ENCODE measurements around the gene EVA1A. TPM values are rescaled to one million over a fixed set of nuclear protein-coding genes. Genes with fewer than 3 reads are reported as not detected.

EVA1A gene
- total RNA-seq, 1 donor from 2014 or later = not detected

GRCh38 chr2:75580156-75580555 is 19.4 kb upstream of the EVA1A start:
- no peak overlapping the region for H3K4me3 Mint-ChIP-seq
- H3K27me3 Mint-ChIP-seq (ENCODE audit: insufficient read depth) = peaks cover 6% of the 10 kb centered on the region
- H3K4me1 Mint-ChIP-seq (ENCODE audit: low read depth) = no peaks in the 10 kb centered on the region
- no peaks in the 10 kb centered on the region for H3K36me3 Mint-ChIP-seq (ENCODE audit: low read depth)
- intact Hi-C loops (cut with micrococcal nuclease) = no loop called here
- no peak overlapping the region for H3K27ac Mint-ChIP-seq
- no peak for DNase-seq (ENCODE audit: low spot score)
- H3K9me3 Mint-ChIP-seq = no peaks in the 10 kb centered on the region

- no peak for DNase-seq (ENCODE audit: low spot score)
- Mint-ChIP-seq H3K4me3 (no peak overlapping the region), H3K4me1 (ENCODE audit: low read depth) (no peaks in the 10 kb centered on the region), H3K27ac (no peak overlapping the region), H3K9me3 (no peaks in the 10 kb centered on the region), H3K36me3 (ENCODE audit: low read depth) (no peaks in the 10 kb centered on the region), H3K27me3 (ENCODE audit: insufficient read depth) (peaks cover 8% of the 10 kb centered on the region)
- intact Hi-C loops (cut with micrococcal nuclease) = no loop called here
These were observed 18.4 kb upstream of the EVA1A start for GRCh38 chr2:75579186-75579585.

GRCh38 chr2:75577280-75577679 is 16.5 kb upstream of the EVA1A start:
- peaks cover 5% of the 10 kb centered on the region for H3K27me3 Mint-ChIP-seq (ENCODE audit: insufficient read depth)
- no peaks in the 10 kb centered on the region for H3K36me3 Mint-ChIP-seq (ENCODE audit: low read depth)
- H3K27ac Mint-ChIP-seq = no peak overlapping the region
- no peaks in the 10 kb centered on the region for H3K4me1 Mint-ChIP-seq (ENCODE audit: low read depth)
- no peaks in the 10 kb centered on the region for H3K9me3 Mint-ChIP-seq
- no peak overlapping the region for H3K4me3 Mint-ChIP-seq
- intact Hi-C loops (cut with micrococcal nuclease) = no loop called here
- no peak for DNase-seq (ENCODE audit: low spot score)

GRCh38 chr2:75574106-75574505 is 13.4 kb upstream of the EVA1A start:
- DNase-seq (ENCODE audit: low spot score) = no peak
- no peak overlapping the region for H3K27ac Mint-ChIP-seq
- H3K27me3 Mint-ChIP-seq (ENCODE audit: insufficient read depth) = peaks cover 9% of the 10 kb centered on the region
- H3K4me1 Mint-ChIP-seq (ENCODE audit: low read depth) = no peaks in the 10 kb centered on the region
- no peak overlapping the region for H3K4me3 Mint-ChIP-seq
- no peaks in the 10 kb centered on the region for H3K9me3 Mint-ChIP-seq
- no peaks in the 10 kb centered on the region for H3K36me3 Mint-ChIP-seq (ENCODE audit: low read depth)
- intact Hi-C loops (cut with micrococcal nuclease) = no loop called here

GRCh38 chr2:75573145-75573878 is 12.6 kb upstream of the EVA1A start:
- Mint-ChIP-seq H3K4me1 (ENCODE audit: low read depth) (no peaks in the 10 kb centered on the region), H3K4me3 (no peak overlapping the region), H3K36me3 (ENCODE audit: low read depth) (no peaks in the 10 kb centered on the region), H3K27ac (no peak overlapping the region), H3K27me3 (ENCODE audit: insufficient read depth) (peaks cover 11% of the 10 kb centered on the region), H3K9me3 (no peaks in the 10 kb centered on the region)
- intact Hi-C loops (cut with micrococcal nuclease) = no loop called here
- DNase-seq (ENCODE audit: low spot score) = no peak

DNA sequence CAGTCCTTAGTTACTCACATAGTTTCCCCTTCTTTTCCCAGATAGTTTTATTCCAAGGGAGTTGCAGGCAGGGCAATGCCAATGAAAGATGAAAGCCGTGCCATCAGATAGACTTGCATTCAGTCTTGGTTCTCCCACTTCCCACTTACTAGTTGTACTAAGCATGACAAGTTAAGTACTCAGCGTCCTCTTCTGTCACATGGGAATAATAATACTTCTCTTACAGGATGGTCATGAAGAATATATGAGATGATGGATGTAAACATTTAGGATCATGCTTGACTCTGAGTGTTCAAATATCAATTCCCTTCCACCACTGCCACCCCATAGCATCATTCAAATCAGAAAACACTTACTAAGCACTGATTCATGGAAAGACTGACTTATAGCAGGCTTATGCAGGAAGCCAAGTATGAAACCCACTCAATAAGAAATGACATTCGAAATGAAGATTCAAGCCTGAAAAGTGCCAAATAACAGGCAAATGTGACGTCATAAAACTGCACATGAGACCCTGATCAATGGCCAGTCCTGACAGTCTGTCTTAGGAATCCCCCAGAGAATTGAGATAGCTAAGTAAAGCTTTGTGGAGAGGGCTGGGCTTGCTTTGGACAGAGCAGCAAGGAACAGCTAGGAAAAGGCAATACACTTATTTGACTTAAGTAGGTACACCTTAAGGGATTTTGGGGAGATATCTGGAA is 11.1 kb upstream of the EVA1A start:
- no peak overlapping the region for H3K4me3 Mint-ChIP-seq
- H3K27me3 Mint-ChIP-seq (ENCODE audit: insufficient read depth) = peaks cover 15% of the 10 kb centered on the region
- H3K27ac Mint-ChIP-seq = no peak overlapping the region
- H3K4me1 Mint-ChIP-seq (ENCODE audit: low read depth) = no peaks in the 10 kb centered on the region
- no peaks in the 10 kb centered on the region for H3K36me3 Mint-ChIP-seq (ENCODE audit: low read depth)
- DNase-seq (ENCODE audit: low spot score) = no peak
- intact Hi-C loops (cut with micrococcal nuclease) = no loop called here
- H3K9me3 Mint-ChIP-seq = no peaks in the 10 kb centered on the region

- H3K27me3 Mint-ChIP-seq (ENCODE audit: insufficient read depth) = peaks cover 22% of the 10 kb centered on the region
- intact Hi-C loops (cut with micrococcal nuclease) = no loop called here
- DNase-seq (ENCODE audit: low spot score) = no peak
- H3K4me1 Mint-ChIP-seq (ENCODE audit: low read depth) = no peaks in the 10 kb centered on the region
- H3K9me3 Mint-ChIP-seq = no peaks in the 10 kb centered on the region
- H3K4me3 Mint-ChIP-seq = no peak overlapping the region
- H3K27ac Mint-ChIP-seq = no peak overlapping the region
- H3K36me3 Mint-ChIP-seq (ENCODE audit: low read depth) = no peaks in the 10 kb centered on the region
These were observed 10.4 kb upstream of the EVA1A start for GRCh38 chr2:75570948-75571729.

DNA sequence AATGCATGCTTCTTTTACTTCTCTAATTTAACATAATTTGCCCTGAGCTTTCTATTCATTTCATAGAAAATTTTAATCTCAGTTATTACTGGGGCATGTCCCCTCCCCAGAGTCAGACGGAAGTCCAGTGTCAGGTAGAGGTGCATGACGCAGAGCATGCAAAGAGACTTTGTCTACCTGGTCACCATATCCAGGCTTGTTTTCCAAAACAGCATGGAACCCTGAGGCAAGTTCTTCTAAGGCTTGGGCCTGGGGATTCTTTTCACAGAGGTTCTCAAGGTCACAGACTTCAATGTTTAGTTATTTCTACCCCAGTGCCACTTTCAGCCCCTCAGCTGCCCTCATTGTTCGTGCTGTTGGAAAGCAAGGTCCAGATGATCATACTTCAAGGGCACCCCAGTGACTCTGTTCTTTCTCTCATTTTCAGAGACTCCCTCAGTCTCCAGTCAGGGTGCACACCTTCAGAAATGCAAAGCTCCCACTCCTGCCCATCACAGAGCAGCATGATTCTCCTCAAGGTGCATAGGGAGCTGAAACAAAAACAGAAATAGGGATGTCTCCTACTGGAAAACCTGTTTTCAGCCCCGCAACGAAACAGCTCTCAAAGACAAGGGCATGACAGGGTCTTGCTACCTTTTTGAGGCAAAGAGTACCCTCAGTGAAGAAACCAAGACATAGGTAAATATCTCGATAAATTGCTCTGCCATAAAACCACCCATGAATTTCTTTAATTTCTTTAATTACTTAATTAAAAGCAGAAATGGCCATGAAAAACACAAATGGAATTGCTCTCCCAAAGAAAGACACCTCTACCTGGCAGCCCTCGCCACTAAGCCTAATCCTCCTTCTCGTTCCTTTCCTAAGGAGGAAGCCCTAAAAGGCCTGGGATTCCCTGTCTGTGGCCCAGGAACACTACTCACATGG is 9.5 kb upstream of the EVA1A start:
- Mint-ChIP-seq H3K36me3 (ENCODE audit: low read depth) (no peaks in the 10 kb centered on the region), H3K9me3 (no peaks in the 10 kb centered on the region), H3K27ac (no peak overlapping the region), H3K4me3 (no peak overlapping the region), H3K27me3 (ENCODE audit: insufficient read depth) (peaks cover 24% of the 10 kb centered on the region), H3K4me1 (ENCODE audit: low read depth) (no peaks in the 10 kb centered on the region)
- intact Hi-C loops (cut with micrococcal nuclease) = no loop called here
- DNase-seq (ENCODE audit: low spot score) = no peak

- intact Hi-C loops (cut with micrococcal nuclease) = no loop called here
- Mint-ChIP-seq H3K27me3 (ENCODE audit: insufficient read depth) (peaks cover 23% of the 10 kb centered on the region), H3K4me1 (ENCODE audit: low read depth) (peaks cover 6% of the 10 kb centered on the region), H3K4me3 (no peak overlapping the region), H3K27ac (no peak overlapping the region), H3K9me3 (no peaks in the 10 kb centered on the region), H3K36me3 (ENCODE audit: low read depth) (no peaks in the 10 kb centered on the region)
- no peak for DNase-seq (ENCODE audit: low spot score)
These were observed 8.8 kb upstream of the EVA1A start for GRCh38 chr2:75569546-75569945.

- H3K27me3 Mint-ChIP-seq (ENCODE audit: insufficient read depth) = peaks cover 28% of the 10 kb centered on the region
- H3K4me3 Mint-ChIP-seq = no peak overlapping the region
- no peak overlapping the region for H3K27ac Mint-ChIP-seq
- H3K4me1 Mint-ChIP-seq (ENCODE audit: low read depth) = peaks cover 15% of the 10 kb centered on the region
- intact Hi-C loops (cut with micrococcal nuclease) = no loop called here
- no peaks in the 10 kb centered on the region for H3K9me3 Mint-ChIP-seq
- no peak for DNase-seq (ENCODE audit: low spot score)
- H3K36me3 Mint-ChIP-seq (ENCODE audit: low read depth) = no peaks in the 10 kb centered on the region
These were observed 7.4 kb upstream of the EVA1A start for GRCh38 chr2:75568174-75568573.

DNA sequence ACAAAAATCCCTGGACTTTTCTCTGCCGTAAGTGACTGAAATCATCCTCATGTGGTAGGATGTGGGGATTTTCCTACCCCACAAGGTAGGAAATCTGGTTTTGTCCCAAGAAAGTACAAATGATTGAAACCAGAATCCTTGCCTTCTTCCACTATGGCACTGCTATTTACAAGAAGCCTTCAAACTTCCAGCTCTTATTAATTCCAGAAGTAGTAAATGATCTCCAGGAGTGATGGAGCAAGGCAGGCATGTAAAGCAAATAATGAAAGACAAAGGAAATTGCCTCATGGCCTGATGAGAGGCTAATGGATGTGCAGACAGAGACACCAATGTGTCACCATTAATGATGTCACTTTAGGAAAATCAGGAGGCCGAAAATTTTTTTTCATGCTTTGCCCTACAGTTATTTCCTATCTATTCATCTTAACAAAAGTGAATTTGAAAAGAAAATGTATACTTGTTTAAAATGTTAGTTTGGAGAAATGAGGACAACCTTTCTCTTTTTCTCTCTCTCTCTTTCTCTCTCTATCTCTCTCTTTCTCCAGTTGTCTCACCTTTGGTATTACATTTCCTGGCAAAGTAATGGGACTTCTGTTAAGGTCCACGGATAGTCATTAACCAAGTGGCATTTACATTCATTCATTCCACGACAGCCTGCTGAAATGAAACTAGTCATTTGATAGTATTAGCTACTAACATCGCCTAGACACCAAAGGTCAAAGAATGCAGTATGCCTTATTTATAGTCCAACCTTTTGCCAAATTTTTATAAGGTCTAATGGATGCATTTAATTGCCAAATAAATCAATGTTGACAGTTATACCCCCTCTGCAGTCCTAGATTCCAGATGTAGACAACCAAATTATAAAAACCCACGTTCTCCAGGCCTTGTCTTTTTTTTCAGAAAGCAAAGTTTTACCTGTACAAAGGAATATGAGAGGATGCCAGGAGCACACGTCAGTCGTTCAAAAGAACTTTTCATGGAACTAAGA is 5.0 kb upstream of the EVA1A start:
- H3K4me1 Mint-ChIP-seq (ENCODE audit: low read depth) = peaks cover 22% of the 10 kb centered on the region
- H3K4me3 Mint-ChIP-seq = no peak overlapping the region
- no peak overlapping the region for H3K27ac Mint-ChIP-seq
- H3K27me3 Mint-ChIP-seq (ENCODE audit: insufficient read depth) = peaks cover 41% of the 10 kb centered on the region
- no peak for DNase-seq (ENCODE audit: low spot score)
- H3K36me3 Mint-ChIP-seq (ENCODE audit: low read depth) = peaks cover 3% of the 10 kb centered on the region
- no peaks in the 10 kb centered on the region for H3K9me3 Mint-ChIP-seq
- intact Hi-C loops (cut with micrococcal nuclease) = no loop called here
